Cardiac muscle cell (in vitro differentiated cells and primary cell): ENCODE results near the gene WRNIP1. TPM values are rescaled to one million over a fixed set of nuclear protein-coding genes. Genes with fewer than 3 reads are reported as not detected.

Experiments used
- DNase-seq, 2 donors: peaks; one replicate each; pipeline versions ENCODE4 v3.0.0 to v3.0.0-alpha.2; 2010 to 2017; ENCODE audit warnings: low read depth in 1 of 2, low spot score in 1 of 2
- H3K27ac ChIP-seq: fragments of 200-600 bp; sonication (generic); 2 replicates; pipeline ENCODE4 v1.5.1; 2016
- H3K27me3 ChIP-seq: fragments of 200-600 bp; sonication (generic); 2 replicates; pipeline ENCODE4 v1.6.0; 2016; ENCODE audit warnings: control low read depth
- H3K36me3 ChIP-seq: fragments of 200-600 bp; sonication (generic); 2 replicates; pipeline ENCODE4 v1.5.1; 2016; ENCODE audit warnings: control low read depth
- H3K4me1 ChIP-seq: fragments of 200-600 bp; sonication (generic); 2 replicates; pipeline ENCODE4 v1.8.1; 2017; ENCODE audit warnings: low read depth, mild to moderate bottlenecking, mixed run types
- H3K4me3 ChIP-seq: fragments of 200-600 bp; sonication (generic); 2 replicates; pipeline ENCODE4 v1.5.1; 2016; ENCODE audit warnings: mild to moderate bottlenecking
- H3K9me3 ChIP-seq: fragments of 200-600 bp; sonication (generic); 2 replicates; pipeline ENCODE4 v1.5.1; 2017; ENCODE audit warnings: low read depth, mild to moderate bottlenecking, control low read depth
- CTCF ChIP-seq: IDR thresholded peaks from 2 replicates; pipeline ENCODE4 v1.5.1; 2012; ENCODE audit warnings: low read depth, mild to moderate bottlenecking, low read length
- polyA plus RNA-seq: library from polyadenylated mRNA; unstranded; fragments of >200 nt; fragmentation: Nextera tagmentation; extraction: Ambion mirVana; gene quantifications from 2 replicates; pipeline ENCODE4 v1.2.1, GENCODE V29; 2016
- total RNA-seq: library from RNA; depleted of rRNA; stranded (reverse); fragments of >200 nt; gene quantifications from 2 replicates; pipeline ENCODE4 v1.2.3, GENCODE V29; 2016

WRNIP1 gene
- total and polyA plus RNA-seq, 2 experiments from 2014 or later = 59.2 to 89.9 TPM

GRCh38 chr6:2782356-2782708, 17.1 kb downstream of the WRNIP1 start:
- DNase-seq = no peak
- Histone ChIP-seq H3K27me3 (no peaks in the 10 kb centered on the region), H3K36me3 (peaks cover 15% of the 10 kb centered on the region), H3K9me3 (no peaks in the 10 kb centered on the region), H3K4me1 (peaks cover 6% of the 10 kb centered on the region), H3K4me3 (no peak overlapping the region), H3K27ac (no peak overlapping the region)
- TF ChIP-seq CTCF = no peak

GRCh38 chr6:2782825-2783187, 17.6 kb downstream of the WRNIP1 start:
- no peak for TF ChIP-seq CTCF
- H3K27me3 ChIP-seq = no peaks in the 10 kb centered on the region
- H3K9me3 ChIP-seq = no peaks in the 10 kb centered on the region
- no peak overlapping the region for H3K27ac ChIP-seq
- no peak overlapping the region for H3K4me3 ChIP-seq
- peaks cover 6% of the 10 kb centered on the region for H3K4me1 ChIP-seq
- DNase-seq = no peak
- peaks cover 15% of the 10 kb centered on the region for H3K36me3 ChIP-seq

GRCh38 chr6:2783188-2783963, 18.2 kb downstream of the WRNIP1 start:
- TF ChIP-seq CTCF = no peak
- H3K4me1 ChIP-seq = peaks cover 6% of the 10 kb centered on the region
- peaks cover 15% of the 10 kb centered on the region for H3K36me3 ChIP-seq
- H3K9me3 ChIP-seq = no peaks in the 10 kb centered on the region
- H3K27ac ChIP-seq = no peak overlapping the region
- no peaks in the 10 kb centered on the region for H3K27me3 ChIP-seq
- no peak for DNase-seq
- H3K4me3 ChIP-seq = no peak overlapping the region

GRCh38 chr6:2784061-2784460, 18.9 kb downstream of the WRNIP1 start:
- H3K36me3 ChIP-seq = peaks cover 13% of the 10 kb centered on the region
- H3K27ac ChIP-seq = no peak overlapping the region
- H3K4me3 ChIP-seq = no peak overlapping the region
- H3K27me3 ChIP-seq = no peaks in the 10 kb centered on the region
- peaks cover 6% of the 10 kb centered on the region for H3K4me1 ChIP-seq
- no peak for DNase-seq
- TF ChIP-seq CTCF = no peak
- no peaks in the 10 kb centered on the region for H3K9me3 ChIP-seq

GRCh38 chr6:2784930-2785329, 19.7 kb downstream of the WRNIP1 start:
- Histone ChIP-seq H3K36me3 (peaks cover 4% of the 10 kb centered on the region), H3K4me3 (no peak overlapping the region), H3K27ac (no peak overlapping the region), H3K9me3 (no peaks in the 10 kb centered on the region), H3K27me3 (no peaks in the 10 kb centered on the region), H3K4me1 (peaks cover 6% of the 10 kb centered on the region)
- TF ChIP-seq CTCF = no peak
- no peak for DNase-seq
